K562 (cell line): ENCODE results near the gene DNAH10. TPM values are rescaled to one million over a fixed set of nuclear protein-coding genes. Genes with fewer than 3 reads are reported as not detected.
A peak's percentile ranks its signal among the peaks of the same experiment; 100 is the strongest.

Experiments
- CBX3 ChIP-seq, 2 experiments: IDR thresholded peaks; 1 replicate in 1 of 2; 2 replicates in 1 of 2; pipeline ENCODE4 v1.6.1; 2012; ENCODE audit warnings: inconsistent platforms in 2 of 2, low read length in 2 of 2, borderline replicate concordance in 1 of 2, control low read depth in 1 of 2
- CTBP1 ChIP-seq: fragments of 450-650 bp; IDR thresholded peaks from 2 replicates; pipeline ENCODE4 v1.6.1; 2016; ENCODE audit warnings: borderline replicate concordance
- EP300 ChIP-seq: IDR thresholded peaks from 2 replicates; pipeline ENCODE4 v1.6.1; 2012; ENCODE audit warnings: low read length, improper control_type of control experiment
- GTF2F1 ChIP-seq: IDR thresholded peaks from 2 replicates; pipeline ENCODE4 v1.6.1; 2011; ENCODE audit warnings: low read depth, low read length, improper control_type of control experiment
- HNRNPK ChIP-seq: fragments of 200-400 bp; formaldehyde crosslinking; IDR thresholded peaks from one replicate; pipeline ENCODE4 v1.6.1; 2018; ENCODE audit warnings: mild to moderate bottlenecking, low read depth, low read length; ENCODE audit not compliant: poor library complexity, severe bottlenecking
- SMAD1 ChIP-seq: fragments of 150-350 bp; IDR thresholded peaks from 2 replicates; pipeline ENCODE4 v1.6.1; 2014; ENCODE audit warnings: low read length, low read depth; ENCODE audit not compliant: partially characterized antibody
- ZNF707 ChIP-seq: fragments of 250-450 bp; sonication (Bioruptor Pico); conservative IDR thresholded peaks from 2 replicates; pipeline ENCODE4 v1.8.0; 2022; ENCODE audit warnings: inconsistent platforms, mild to moderate bottlenecking, moderate library complexity
- polyA plus RNA-seq, 8 experiments: library from polyadenylated mRNA; depleted of rRNA in 4 of 8; stranded (reverse) in 5 of 8; unstranded in 3 of 8; fragments of >200 nt; fragmentation: Nextera tagmentation in 2 of 8; fragmentation: Illumina TruSeq in 1 of 8; extraction: Ambion mirVana in 2 of 8; extraction: Trizol in 1 of 8; gene quantifications; 2 replicates each; pipeline versions ENCODE4 v1.2.1 to v1.2.3, GENCODE V29; 2011 to 2014; ENCODE audit warnings: inconsistent platforms in 1 of 8, missing spikeins in 1 of 8
- total RNA-seq, 7 experiments: library from RNA; depleted of rRNA in 6 of 7; stranded (reverse); fragments of >200 nt in 6 of 7; fragmentation: Illumina TruSeq in 2 of 7; extraction: Trizol in 2 of 7; gene quantifications; 2 replicates each; pipeline versions ENCODE4 v1.2.1 to v1.2.3, GENCODE V29; 2011 to 2021; ENCODE audit warnings: low replicate concordance in 1 of 7
- TF ChIP-seq, protein P1 (sequence below): IDR thresholded peaks from 3 replicates; pipeline ENCODE4 v1.6.1; 2011; ENCODE audit warnings: borderline replicate concordance, mild to moderate bottlenecking; ENCODE audit not compliant: insufficient read length, insufficient read depth
- TF ChIP-seq, protein P2 (sequence below), 2 experiments: fragments of 250-450 bp in 1 of 2; fragments of 450-650 bp in 1 of 2; sonication (Bioruptor Pico) in 1 of 2; IDR thresholded peaks; 2 replicates each; pipeline versions ENCODE4 v1.6.1 to v1.8.0; 2016 to 2021; ENCODE audit warnings: mild to moderate bottlenecking in 2 of 2, moderate library complexity in 2 of 2, missing compliant biosample characterization in 1 of 2, missing genetic modification characterization in 1 of 2
- TF ChIP-seq, protein P3 (sequence below): fragments of 450-650 bp; IDR thresholded peaks from 2 replicates; pipeline ENCODE4 v1.6.1; 2016
- TF ChIP-seq, protein P4 (sequence below), 2 experiments: fragments of 150-350 bp in 1 of 2; IDR thresholded peaks; 2 replicates each; pipeline ENCODE4 v1.6.1; 2012 to 2016; ENCODE audit warnings: low read depth in 2 of 2, low read length in 2 of 2, mild to moderate bottlenecking in 1 of 2, moderate library complexity in 1 of 2
- TF ChIP-seq, protein P5 (sequence below), 2 experiments: IDR thresholded peaks in 1 of 2; conservative IDR thresholded peaks in 1 of 2; 2 replicates each; pipeline ENCODE4 v1.6.1; 2016; ENCODE audit warnings: low read depth in 2 of 2, mild to moderate bottlenecking in 1 of 2, missing compliant biosample characterization in 1 of 2, missing genetic modification characterization in 1 of 2, moderate library complexity in 1 of 2
- TF ChIP-seq, protein P6 (sequence below), 3 experiments: IDR thresholded peaks in 2 of 3; conservative IDR thresholded peaks in 1 of 3; 2 replicates each; pipeline ENCODE4 v1.5.1; 2011 to 2012; ENCODE audit warnings: low read length in 3 of 3, mild to moderate bottlenecking in 3 of 3, control low read depth in 2 of 3, improper control_type of control experiment in 1 of 3, inconsistent platforms in 1 of 3, low read depth in 1 of 3, mixed read lengths in 1 of 3, moderate library complexity in 1 of 3; ENCODE audit not compliant: insufficient read depth in 2 of 3

Gene DNAH10
- total and polyA plus RNA-seq, 9 of the 15 experiments (the other 6 are each of a cell fraction or from before 2014, with no cell fraction given): 0.01 to 0.06 (median 0.04) TPM; not detected in 1

DNA sequence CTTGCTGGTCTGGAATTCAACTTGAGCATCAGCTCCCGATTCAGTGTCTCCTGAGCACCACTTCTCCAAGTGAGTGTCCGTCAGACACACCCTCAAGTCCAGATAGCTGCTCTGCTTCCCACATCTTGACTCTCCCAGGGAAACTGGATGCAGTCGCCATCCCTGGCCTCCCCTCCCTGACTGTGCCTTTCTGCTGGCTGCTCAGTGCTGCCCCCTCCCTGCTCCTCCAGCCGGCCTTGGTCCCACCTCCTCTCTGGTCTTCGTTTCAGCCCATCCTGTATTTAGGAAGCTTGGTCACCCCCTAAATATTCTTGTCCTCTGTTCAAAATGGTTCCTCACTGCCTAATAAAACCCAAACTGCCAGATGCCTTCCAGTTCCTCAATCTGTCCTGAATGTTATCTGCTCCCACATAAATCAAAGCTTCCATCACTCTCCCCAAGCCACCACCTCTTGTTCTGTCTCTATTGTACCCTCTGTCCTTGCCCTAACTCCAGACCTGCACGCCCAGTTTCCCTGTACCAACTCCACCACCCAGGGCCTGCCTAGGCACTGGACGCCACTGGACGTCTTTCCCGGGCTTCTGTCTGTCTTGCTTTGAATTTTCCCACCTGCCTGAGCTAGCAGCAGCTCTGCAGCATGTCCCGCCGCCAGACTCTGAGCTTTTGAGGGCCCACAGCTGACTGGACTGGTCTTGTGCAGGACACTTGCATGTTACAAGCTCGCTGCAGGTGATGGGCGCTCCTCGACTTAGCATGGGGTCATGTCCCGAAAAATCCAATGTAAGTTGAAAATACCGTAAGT, 176.8 kb downstream of the DNAH10 start (continued):
- TF ChIP-seq, protein P1, sequence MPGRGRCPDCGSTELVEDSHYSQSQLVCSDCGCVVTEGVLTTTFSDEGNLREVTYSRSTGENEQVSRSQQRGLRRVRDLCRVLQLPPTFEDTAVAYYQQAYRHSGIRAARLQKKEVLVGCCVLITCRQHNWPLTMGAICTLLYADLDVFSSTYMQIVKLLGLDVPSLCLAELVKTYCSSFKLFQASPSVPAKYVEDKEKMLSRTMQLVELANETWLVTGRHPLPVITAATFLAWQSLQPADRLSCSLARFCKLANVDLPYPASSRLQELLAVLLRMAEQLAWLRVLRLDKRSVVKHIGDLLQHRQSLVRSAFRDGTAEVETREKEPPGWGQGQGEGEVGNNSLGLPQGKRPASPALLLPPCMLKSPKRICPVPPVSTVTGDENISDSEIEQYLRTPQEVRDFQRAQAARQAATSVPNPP: no peak
- TF ChIP-seq, protein P2, sequence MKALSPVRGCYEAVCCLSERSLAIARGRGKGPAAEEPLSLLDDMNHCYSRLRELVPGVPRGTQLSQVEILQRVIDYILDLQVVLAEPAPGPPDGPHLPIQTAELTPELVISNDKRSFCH (CRISPR knock-in tag; IDR thresholded peaks at IDR 0.05): no peak
- TF ChIP-seq, protein P2 (tag; IDR thresholded peaks at IDR 0.05): no peak
- TF ChIP-seq GTF2F1 (no peak), SMAD1 (no peak), ZNF707 (CRISPR knock-in tag) (no peak), HNRNPK (no peak), EP300 (no peak), CBX3 (IDR thresholded peaks at IDR 0.05; ENCODE audit: borderline replicate concordance in 1 of 2, low read length in 2 of 2) (no peak), CTBP1 (peak; percentile 50; the same call in 1 of the 2 replicates)
- TF ChIP-seq, protein P3, sequence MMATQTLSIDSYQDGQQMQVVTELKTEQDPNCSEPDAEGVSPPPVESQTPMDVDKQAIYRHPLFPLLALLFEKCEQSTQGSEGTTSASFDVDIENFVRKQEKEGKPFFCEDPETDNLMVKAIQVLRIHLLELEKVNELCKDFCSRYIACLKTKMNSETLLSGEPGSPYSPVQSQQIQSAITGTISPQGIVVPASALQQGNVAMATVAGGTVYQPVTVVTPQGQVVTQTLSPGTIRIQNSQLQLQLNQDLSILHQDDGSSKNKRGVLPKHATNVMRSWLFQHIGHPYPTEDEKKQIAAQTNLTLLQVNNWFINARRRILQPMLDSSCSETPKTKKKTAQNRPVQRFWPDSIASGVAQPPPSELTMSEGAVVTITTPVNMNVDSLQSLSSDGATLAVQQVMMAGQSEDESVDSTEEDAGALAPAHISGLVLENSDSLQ: peak; percentile 56; the same call in 1 of the 2 replicates
- TF ChIP-seq, protein P4, sequence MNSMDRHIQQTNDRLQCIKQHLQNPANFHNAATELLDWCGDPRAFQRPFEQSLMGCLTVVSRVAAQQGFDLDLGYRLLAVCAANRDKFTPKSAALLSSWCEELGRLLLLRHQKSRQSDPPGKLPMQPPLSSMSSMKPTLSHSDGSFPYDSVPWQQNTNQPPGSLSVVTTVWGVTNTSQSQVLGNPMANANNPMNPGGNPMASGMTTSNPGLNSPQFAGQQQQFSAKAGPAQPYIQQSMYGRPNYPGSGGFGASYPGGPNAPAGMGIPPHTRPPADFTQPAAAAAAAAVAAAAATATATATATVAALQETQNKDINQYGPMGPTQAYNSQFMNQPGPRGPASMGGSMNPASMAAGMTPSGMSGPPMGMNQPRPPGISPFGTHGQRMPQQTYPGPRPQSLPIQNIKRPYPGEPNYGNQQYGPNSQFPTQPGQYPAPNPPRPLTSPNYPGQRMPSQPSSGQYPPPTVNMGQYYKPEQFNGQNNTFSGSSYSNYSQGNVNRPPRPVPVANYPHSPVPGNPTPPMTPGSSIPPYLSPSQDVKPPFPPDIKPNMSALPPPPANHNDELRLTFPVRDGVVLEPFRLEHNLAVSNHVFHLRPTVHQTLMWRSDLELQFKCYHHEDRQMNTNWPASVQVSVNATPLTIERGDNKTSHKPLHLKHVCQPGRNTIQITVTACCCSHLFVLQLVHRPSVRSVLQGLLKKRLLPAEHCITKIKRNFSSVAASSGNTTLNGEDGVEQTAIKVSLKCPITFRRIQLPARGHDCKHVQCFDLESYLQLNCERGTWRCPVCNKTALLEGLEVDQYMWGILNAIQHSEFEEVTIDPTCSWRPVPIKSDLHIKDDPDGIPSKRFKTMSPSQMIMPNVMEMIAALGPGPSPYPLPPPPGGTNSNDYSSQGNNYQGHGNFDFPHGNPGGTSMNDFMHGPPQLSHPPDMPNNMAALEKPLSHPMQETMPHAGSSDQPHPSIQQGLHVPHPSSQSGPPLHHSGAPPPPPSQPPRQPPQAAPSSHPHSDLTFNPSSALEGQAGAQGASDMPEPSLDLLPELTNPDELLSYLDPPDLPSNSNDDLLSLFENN (IDR thresholded peaks at IDR 0.05; ENCODE audit: low read depth in 2 of 2, low read length in 2 of 2): no peak
- TF ChIP-seq, protein P5, sequence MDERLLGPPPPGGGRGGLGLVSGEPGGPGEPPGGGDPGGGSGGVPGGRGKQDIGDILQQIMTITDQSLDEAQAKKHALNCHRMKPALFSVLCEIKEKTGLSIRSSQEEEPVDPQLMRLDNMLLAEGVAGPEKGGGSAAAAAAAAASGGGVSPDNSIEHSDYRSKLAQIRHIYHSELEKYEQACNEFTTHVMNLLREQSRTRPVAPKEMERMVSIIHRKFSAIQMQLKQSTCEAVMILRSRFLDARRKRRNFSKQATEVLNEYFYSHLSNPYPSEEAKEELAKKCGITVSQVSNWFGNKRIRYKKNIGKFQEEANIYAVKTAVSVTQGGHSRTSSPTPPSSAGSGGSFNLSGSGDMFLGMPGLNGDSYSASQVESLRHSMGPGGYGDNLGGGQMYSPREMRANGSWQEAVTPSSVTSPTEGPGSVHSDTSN (CRISPR knock-in tag; IDR thresholded peaks at IDR 0.05; ENCODE audit: low read depth): no peak
- TF ChIP-seq, protein P5 (tag; conservative IDR thresholded peaks at IDR 0.05; ENCODE audit: low read depth): peak; percentile 82
- TF ChIP-seq, protein P6, sequence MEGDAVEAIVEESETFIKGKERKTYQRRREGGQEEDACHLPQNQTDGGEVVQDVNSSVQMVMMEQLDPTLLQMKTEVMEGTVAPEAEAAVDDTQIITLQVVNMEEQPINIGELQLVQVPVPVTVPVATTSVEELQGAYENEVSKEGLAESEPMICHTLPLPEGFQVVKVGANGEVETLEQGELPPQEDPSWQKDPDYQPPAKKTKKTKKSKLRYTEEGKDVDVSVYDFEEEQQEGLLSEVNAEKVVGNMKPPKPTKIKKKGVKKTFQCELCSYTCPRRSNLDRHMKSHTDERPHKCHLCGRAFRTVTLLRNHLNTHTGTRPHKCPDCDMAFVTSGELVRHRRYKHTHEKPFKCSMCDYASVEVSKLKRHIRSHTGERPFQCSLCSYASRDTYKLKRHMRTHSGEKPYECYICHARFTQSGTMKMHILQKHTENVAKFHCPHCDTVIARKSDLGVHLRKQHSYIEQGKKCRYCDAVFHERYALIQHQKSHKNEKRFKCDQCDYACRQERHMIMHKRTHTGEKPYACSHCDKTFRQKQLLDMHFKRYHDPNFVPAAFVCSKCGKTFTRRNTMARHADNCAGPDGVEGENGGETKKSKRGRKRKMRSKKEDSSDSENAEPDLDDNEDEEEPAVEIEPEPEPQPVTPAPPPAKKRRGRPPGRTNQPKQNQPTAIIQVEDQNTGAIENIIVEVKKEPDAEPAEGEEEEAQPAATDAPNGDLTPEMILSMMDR (IDR thresholded peaks at IDR 0.05 in 2 of 3, conservative IDR thresholded peaks at IDR 0.05 in 1 of 3; ENCODE audit: insufficient read depth in 2 of 3, low read depth in 1 of 3, low read length in 3 of 3): peak; percentile 61 to 67 (median 61)
